ENCODE results near the gene MRTFB. TPM values are rescaled to one million over a fixed set of nuclear protein-coding genes. Genes with fewer than 3 reads are reported as not detected.

The MRTFB gene
- total and polyA plus RNA-seq, 2 of the 13 experiments (the other 11 are each of a cell fraction or from before 2014, with no cell fraction given): 11.4 to 14.0 TPM

DNA sequence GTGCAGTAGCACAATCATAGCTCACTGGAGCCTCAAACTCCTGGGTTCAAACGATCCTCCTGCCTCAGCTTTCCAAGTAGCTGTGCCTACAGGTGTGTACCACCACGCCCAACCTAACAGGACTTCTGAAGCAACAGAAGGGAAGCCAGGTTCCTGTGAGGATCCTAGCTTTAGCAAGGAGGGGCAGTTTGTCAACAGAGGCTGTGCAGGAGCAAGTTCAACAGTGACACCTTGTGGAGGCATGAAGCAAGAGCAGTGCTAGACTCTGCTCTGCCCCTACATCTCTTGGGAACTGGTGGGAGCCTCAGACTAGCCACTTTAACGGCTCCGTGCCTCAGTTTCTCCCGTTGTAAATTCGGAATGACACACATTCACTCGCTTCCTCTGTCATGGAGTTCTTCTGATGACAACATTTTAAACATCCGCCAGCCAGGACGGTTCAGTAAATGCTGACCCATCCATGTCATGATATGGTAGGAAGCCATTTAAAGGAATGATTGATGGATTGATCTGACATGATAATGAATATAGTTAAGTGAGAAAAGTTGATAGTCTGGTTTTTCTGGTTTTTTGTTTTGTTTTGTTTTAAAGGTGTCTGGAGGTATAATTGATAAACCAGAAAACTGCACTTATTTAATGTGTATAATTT is 218.7 kb downstream of the MRTFB start (continued):
- TF ChIP-seq, protein P1, sequence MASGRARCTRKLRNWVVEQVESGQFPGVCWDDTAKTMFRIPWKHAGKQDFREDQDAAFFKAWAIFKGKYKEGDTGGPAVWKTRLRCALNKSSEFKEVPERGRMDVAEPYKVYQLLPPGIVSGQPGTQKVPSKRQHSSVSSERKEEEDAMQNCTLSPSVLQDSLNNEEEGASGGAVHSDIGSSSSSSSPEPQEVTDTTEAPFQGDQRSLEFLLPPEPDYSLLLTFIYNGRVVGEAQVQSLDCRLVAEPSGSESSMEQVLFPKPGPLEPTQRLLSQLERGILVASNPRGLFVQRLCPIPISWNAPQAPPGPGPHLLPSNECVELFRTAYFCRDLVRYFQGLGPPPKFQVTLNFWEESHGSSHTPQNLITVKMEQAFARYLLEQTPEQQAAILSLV (CRISPR knock-in tag; IDR thresholded peaks at IDR 0.05; ENCODE audit: borderline replicate concordance): peak; percentile 55; the same call in 1 of the 2 replicates
- TF ChIP-seq ZNF543 (CRISPR knock-in tag; IDR thresholded peaks at IDR 0.05) (no peak), ZBTB21 (CRISPR knock-in tag; IDR thresholded peaks at IDR 0.05) (0 out of 2 replicates have a peak, but pooled peaks have one; percentile 43), ZNF792 (CRISPR knock-in tag; IDR thresholded peaks at IDR 0.05) (no peak), SP1 (IDR thresholded peaks at IDR 0.05) (no peak), SP1 (CRISPR knock-in tag; IDR thresholded peaks at IDR 0.05) (peak; percentile 66; the same call in 1 of the 2 replicates), CHD2 (IDR thresholded peaks at IDR 0.05; ENCODE audit: low read depth, low read length) (no peak), ZNF766 (CRISPR knock-in tag; IDR thresholded peaks at IDR 0.05; ENCODE audit: borderline replicate concordance) (no peak), MLLT10 (CRISPR knock-in tag; IDR thresholded peaks at IDR 0.05) (no peak), ZSCAN31 (CRISPR knock-in tag; IDR thresholded peaks at IDR 0.05; ENCODE audit: low read depth) (no peak), ZBTB1 (CRISPR knock-in tag; IDR thresholded peaks at IDR 0.05; ENCODE audit: borderline replicate concordance) (0 out of 2 replicates have a peak, but pooled peaks have one; percentile 24), HNF4A (CRISPR knock-in tag; IDR thresholded peaks at IDR 0.05) (peak; percentile 15; the same call in 1 of the 2 replicates), ZBTB7A (CRISPR knock-in tag; IDR thresholded peaks at IDR 0.05) (no peak), ZNF788 (CRISPR knock-in tag; IDR thresholded peaks at IDR 0.05; ENCODE audit: borderline replicate concordance) (peak; percentile 73; the same call in 1 of the 2 replicates), CENPX (CRISPR knock-in tag; IDR thresholded peaks at IDR 0.05) (no peak), TAF15 (IDR thresholded peaks at IDR 0.05; ENCODE audit: low read depth, low read length, poor library complexity, severe bottlenecking) (no peak), ZNF3 (CRISPR knock-in tag; IDR thresholded peaks at IDR 0.05) (no peak), HNRNPLL (IDR thresholded peaks at IDR 0.05; ENCODE audit: low read depth, low read length, poor library complexity, severe bottlenecking) (no peak), ZNF343 (CRISPR knock-in tag; IDR thresholded peaks at IDR 0.05) (no peak), ZNF383 (CRISPR knock-in tag; IDR thresholded peaks at IDR 0.05; ENCODE audit: borderline replicate concordance) (0 out of 2 replicates have a peak, but pooled peaks have one; percentile 31), ZSCAN22 (CRISPR knock-in tag; IDR thresholded peaks at IDR 0.05) (no peak), TBX2 (CRISPR knock-in tag; IDR thresholded peaks at IDR 0.05; ENCODE audit: borderline replicate concordance) (no peak)
- TF ChIP-seq, protein P2, sequence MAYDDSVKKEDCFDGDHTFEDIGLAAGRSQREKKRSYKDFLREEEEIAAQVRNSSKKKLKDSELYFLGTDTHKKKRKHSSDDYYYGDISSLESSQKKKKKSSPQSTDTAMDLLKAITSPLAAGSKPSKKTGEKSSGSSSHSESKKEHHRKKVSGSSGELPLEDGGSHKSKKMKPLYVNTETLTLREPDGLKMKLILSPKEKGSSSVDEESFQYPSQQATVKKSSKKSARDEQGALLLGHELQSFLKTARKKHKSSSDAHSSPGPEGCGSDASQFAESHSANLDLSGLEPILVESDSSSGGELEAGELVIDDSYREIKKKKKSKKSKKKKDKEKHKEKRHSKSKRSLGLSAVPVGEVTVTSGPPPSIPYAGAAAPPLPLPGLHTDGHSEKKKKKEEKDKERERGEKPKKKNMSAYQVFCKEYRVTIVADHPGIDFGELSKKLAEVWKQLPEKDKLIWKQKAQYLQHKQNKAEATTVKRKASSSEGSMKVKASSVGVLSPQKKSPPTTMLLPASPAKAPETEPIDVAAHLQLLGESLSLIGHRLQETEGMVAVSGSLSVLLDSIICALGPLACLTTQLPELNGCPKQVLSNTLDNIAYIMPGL (CRISPR knock-in tag; IDR thresholded peaks at IDR 0.05; ENCODE audit: borderline replicate concordance in 1 of 2, low read depth in 1 of 2): peak; percentile 53 to 73; a peak in 3 of 4 replicates
- TF ChIP-seq, protein P3, sequence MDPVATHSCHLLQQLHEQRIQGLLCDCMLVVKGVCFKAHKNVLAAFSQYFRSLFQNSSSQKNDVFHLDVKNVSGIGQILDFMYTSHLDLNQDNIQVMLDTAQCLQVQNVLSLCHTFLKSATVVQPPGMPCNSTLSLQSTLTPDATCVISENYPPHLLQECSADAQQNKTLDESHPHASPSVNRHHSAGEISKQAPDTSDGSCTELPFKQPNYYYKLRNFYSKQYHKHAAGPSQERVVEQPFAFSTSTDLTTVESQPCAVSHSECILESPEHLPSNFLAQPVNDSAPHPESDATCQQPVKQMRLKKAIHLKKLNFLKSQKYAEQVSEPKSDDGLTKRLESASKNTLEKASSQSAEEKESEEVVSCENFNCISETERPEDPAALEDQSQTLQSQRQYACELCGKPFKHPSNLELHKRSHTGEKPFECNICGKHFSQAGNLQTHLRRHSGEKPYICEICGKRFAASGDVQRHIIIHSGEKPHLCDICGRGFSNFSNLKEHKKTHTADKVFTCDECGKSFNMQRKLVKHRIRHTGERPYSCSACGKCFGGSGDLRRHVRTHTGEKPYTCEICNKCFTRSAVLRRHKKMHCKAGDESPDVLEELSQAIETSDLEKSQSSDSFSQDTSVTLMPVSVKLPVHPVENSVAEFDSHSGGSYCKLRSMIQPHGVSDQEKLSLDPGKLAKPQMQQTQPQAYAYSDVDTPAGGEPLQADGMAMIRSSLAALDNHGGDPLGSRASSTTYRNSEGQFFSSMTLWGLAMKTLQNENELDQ (CRISPR knock-in tag; IDR thresholded peaks at IDR 0.05; ENCODE audit: borderline replicate concordance): no peak
- TF ChIP-seq, protein P4, sequence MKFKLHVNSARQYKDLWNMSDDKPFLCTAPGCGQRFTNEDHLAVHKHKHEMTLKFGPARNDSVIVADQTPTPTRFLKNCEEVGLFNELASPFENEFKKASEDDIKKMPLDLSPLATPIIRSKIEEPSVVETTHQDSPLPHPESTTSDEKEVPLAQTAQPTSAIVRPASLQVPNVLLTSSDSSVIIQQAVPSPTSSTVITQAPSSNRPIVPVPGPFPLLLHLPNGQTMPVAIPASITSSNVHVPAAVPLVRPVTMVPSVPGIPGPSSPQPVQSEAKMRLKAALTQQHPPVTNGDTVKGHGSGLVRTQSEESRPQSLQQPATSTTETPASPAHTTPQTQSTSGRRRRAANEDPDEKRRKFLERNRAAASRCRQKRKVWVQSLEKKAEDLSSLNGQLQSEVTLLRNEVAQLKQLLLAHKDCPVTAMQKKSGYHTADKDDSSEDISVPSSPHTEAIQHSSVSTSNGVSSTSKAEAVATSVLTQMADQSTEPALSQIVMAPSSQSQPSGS (CRISPR knock-in tag; IDR thresholded peaks at IDR 0.05): peak; percentile 29; the same call in 1 of the 2 replicates

Measured in HepG2 (cell line).